Trophoblast cell (in vitro differentiated cells and primary cell): ENCODE results near the gene RNF34.
"Not testable (repeated sequence)": the region's sequence is repeated elsewhere in the genome, so short reads cannot be mapped to it uniquely, and the experiment has no call there.

Experiments
- DNase-seq, 2 donors: peaks; one replicate each; pipeline ENCODE4 v3.0.0-alpha.2; 2016
- H2AFZ ChIP-seq: 2 replicates; pipeline ENCODE4 v1.6.1; 2013; ENCODE audit warnings: low read length, moderate library complexity, mild to moderate bottlenecking; ENCODE audit not compliant: insufficient read depth, poor library complexity
- H2AK5ac ChIP-seq: 2 replicates; pipeline ENCODE4 v1.6.1; 2013; ENCODE audit warnings: mild to moderate bottlenecking, low read length
- H2BK120ac ChIP-seq: 2 replicates; pipeline ENCODE4 v1.6.1; 2013; ENCODE audit warnings: low read length, mild to moderate bottlenecking, moderate library complexity; ENCODE audit not compliant: insufficient read depth, poor library complexity
- H2BK12ac ChIP-seq: 2 replicates; pipeline ENCODE4 v1.6.1; 2013; ENCODE audit warnings: mild to moderate bottlenecking, low read length, moderate library complexity
- H2BK5ac ChIP-seq: 2 replicates; pipeline ENCODE4 v1.6.1; 2013; ENCODE audit warnings: low read length, low read depth, moderate library complexity, mild to moderate bottlenecking; ENCODE audit not compliant: poor library complexity
- H3K14ac ChIP-seq: 2 replicates; pipeline ENCODE4 v1.6.1; 2013; ENCODE audit warnings: mild to moderate bottlenecking, low read length
- H3K18ac ChIP-seq: 2 replicates; pipeline ENCODE4 v1.6.1; 2013; ENCODE audit warnings: mild to moderate bottlenecking, low read length
- H3K23ac ChIP-seq: 2 replicates; pipeline ENCODE4 v1.6.1; 2013; ENCODE audit warnings: low read length
- H3K27ac ChIP-seq: 2 replicates; pipeline ENCODE4 v1.5.1; 2013; ENCODE audit warnings: low read depth, mild to moderate bottlenecking, inconsistent platforms, low read length, moderate library complexity
- H3K27me3 ChIP-seq: 2 replicates; pipeline ENCODE4 v1.6.1; 2013; ENCODE audit warnings: inconsistent platforms, mild to moderate bottlenecking, low read length, moderate library complexity; ENCODE audit not compliant: insufficient read depth
- H3K36me3 ChIP-seq, 2 experiments: 1 replicate in 1 of 2; 2 replicates in 1 of 2; pipeline ENCODE4 v1.6.1; 2013; ENCODE audit warnings: low read length in 2 of 2, mild to moderate bottlenecking in 2 of 2, moderate library complexity in 1 of 2; ENCODE audit not compliant: insufficient read depth in 2 of 2, control insufficient read depth in 1 of 2
- H3K4ac ChIP-seq: 2 replicates; pipeline ENCODE4 v1.6.1; 2013; ENCODE audit warnings: low read depth, mild to moderate bottlenecking, low read length, moderate library complexity
- H3K4me1 ChIP-seq, 2 experiments: 1 replicate in 1 of 2; 2 replicates in 1 of 2; pipeline ENCODE4 v1.6.1; 2013; ENCODE audit warnings: low read length in 2 of 2, mild to moderate bottlenecking in 2 of 2, moderate library complexity in 1 of 2; ENCODE audit not compliant: insufficient read depth in 2 of 2, control insufficient read depth in 1 of 2
- H3K4me2 ChIP-seq: 2 replicates; pipeline ENCODE4 v1.6.1; 2013; ENCODE audit warnings: inconsistent platforms, mild to moderate bottlenecking, low read length, moderate library complexity
- H3K4me3 ChIP-seq: 2 replicates; pipeline ENCODE4 v1.5.1; 2013; ENCODE audit warnings: mild to moderate bottlenecking, low read depth, low read length, inconsistent platforms
- H3K79me1 ChIP-seq: one replicate; pipeline ENCODE4 v1.6.1; 2013; ENCODE audit warnings: low read length
- H3K79me2 ChIP-seq: 2 replicates; pipeline ENCODE4 v1.6.1; 2013; ENCODE audit warnings: low read length, mild to moderate bottlenecking; ENCODE audit not compliant: control insufficient read depth, insufficient read depth, poor library complexity
- H3K9ac ChIP-seq: 2 replicates; pipeline ENCODE4 v1.6.1; 2013; ENCODE audit warnings: mild to moderate bottlenecking, low read length
- H3K9me3 ChIP-seq: 2 replicates; pipeline ENCODE4 v1.6.1; 2013; ENCODE audit warnings: low read depth, mild to moderate bottlenecking, control low read depth, inconsistent platforms, low read length; ENCODE audit not compliant: insufficient read depth
- H4K12ac ChIP-seq: 2 replicates; pipeline ENCODE4 v1.6.1; 2013; ENCODE audit warnings: low read depth, mild to moderate bottlenecking, low read length, moderate library complexity
- H4K8ac ChIP-seq: 2 replicates; pipeline ENCODE4 v1.6.1; 2013; ENCODE audit warnings: low read depth, mild to moderate bottlenecking, low read length, moderate library complexity
- H4K91ac ChIP-seq: one replicate; pipeline ENCODE4 v1.6.1; 2013; ENCODE audit warnings: low read depth, mild to moderate bottlenecking, low read length, moderate library complexity
- WGBS: extraction: QIAGEN DNeasy Blood & Tissue Kit; methylation state at CpG from one replicate; pipeline ENCODE4 v1.1.7; 2013; ENCODE audit warnings: missing lambda C conversion rate; ENCODE audit not compliant: insufficient read length, insufficient coverage; ENCODE audit errors: extremely low coverage; 5-methylcytosine and 5-hydroxymethylcytosine counted together

RNF34 gene

GRCh38 chr12:121378736-121379135 is 21.2 kb upstream of the RNF34 start:
- no CpG with 5 or more reads among the region's 5 CpGs for WGBS
- H3K27me3 ChIP-seq: no peaks in the 10 kb centered on the region
- no peak overlapping the region for H2BK5ac ChIP-seq
- H2AK5ac ChIP-seq: no peak overlapping the region
- no peak for DNase-seq
- no peak overlapping the region for H2AFZ ChIP-seq
- H2BK120ac ChIP-seq: no peak overlapping the region
- H3K4ac ChIP-seq: no peak overlapping the region
- H4K8ac ChIP-seq: no peak overlapping the region
- no peak overlapping the region for H3K27ac ChIP-seq
- no peak overlapping the region for H3K4me3 ChIP-seq
- H3K4me2 ChIP-seq: no peak overlapping the region
- no peaks in the 10 kb centered on the region for H3K9me3 ChIP-seq
- H3K14ac ChIP-seq: no peak overlapping the region
- H3K4me1 ChIP-seq: no peaks in the 10 kb centered on the region
- no peaks in the 10 kb centered on the region for H3K79me2 ChIP-seq
- no peak overlapping the region for H2BK12ac ChIP-seq
- H3K36me3 ChIP-seq: no peaks in the 10 kb centered on the region
- H3K9ac ChIP-seq: no peak overlapping the region
- no peaks in the 10 kb centered on the region for H3K79me1 ChIP-seq
- no peak overlapping the region for H4K91ac ChIP-seq
- H3K23ac ChIP-seq: no peak overlapping the region
- no peak overlapping the region for H3K18ac ChIP-seq
- no peak overlapping the region for H4K12ac ChIP-seq

GRCh38 chr12:121379945-121380344 is 20.0 kb upstream of the RNF34 start:
- Histone ChIP-seq H3K9ac (no peak overlapping the region), H3K4me2 (no peak overlapping the region), H3K4me3 (no peak overlapping the region), H3K4me1 (no peaks in the 10 kb centered on the region), H3K9me3 (no peaks in the 10 kb centered on the region), H3K27ac (no peak overlapping the region), H3K27me3 (no peaks in the 10 kb centered on the region), H2AK5ac (no peak overlapping the region), H3K36me3 (no peaks in the 10 kb centered on the region), H3K18ac (no peak overlapping the region), H3K79me2 (no peaks in the 10 kb centered on the region), H4K8ac (no peak overlapping the region), H2AFZ (no peak overlapping the region), H2BK120ac (no peak overlapping the region), H4K12ac (no peak overlapping the region), H2BK5ac (no peak overlapping the region), H2BK12ac (no peak overlapping the region), H3K23ac (no peak overlapping the region), H3K4ac (no peak overlapping the region), H3K79me1 (no peaks in the 10 kb centered on the region), H3K14ac (no peak overlapping the region), H4K91ac (no peak overlapping the region)
- WGBS: no CpG with 5 or more reads among the region's 10 CpGs
- DNase-seq: no peak

GRCh38 chr12:121383601-121384021 is 16.3 kb upstream of the RNF34 start:
- Histone ChIP-seq H3K18ac (no peak overlapping the region), H3K79me2 (no peaks in the 10 kb centered on the region), H2BK5ac (no peak overlapping the region), H3K36me3 (no peaks in the 10 kb centered on the region), H3K23ac (no peak overlapping the region), H2AFZ (no peak overlapping the region), H2BK120ac (no peak overlapping the region), H2BK12ac (no peak overlapping the region), H2AK5ac (no peak overlapping the region), H3K4me3 (no peak overlapping the region), H3K9me3 (peaks cover 3% of the 10 kb centered on the region), H3K27ac (no peak overlapping the region), H3K27me3 (no peaks in the 10 kb centered on the region), H4K12ac (no peak overlapping the region), H4K91ac (no peak overlapping the region), H3K4ac (no peak overlapping the region), H4K8ac (no peak overlapping the region), H3K4me2 (no peak overlapping the region), H3K79me1 (no peaks in the 10 kb centered on the region), H3K9ac (no peak overlapping the region), H3K4me1 (peaks cover 3% of the 10 kb centered on the region in 2 experiments), H3K14ac (no peak overlapping the region)
- peak; percentile 13 to 66 for DNase-seq
- no CpG with 5 or more reads among the region's 9 CpGs for WGBS

- H3K4me2 ChIP-seq, H3K27me3 ChIP-seq, H3K27ac ChIP-seq, H2BK12ac ChIP-seq, H2BK5ac ChIP-seq, H3K4ac ChIP-seq, H3K79me2 ChIP-seq, H3K4me1 ChIP-seq, H2AK5ac ChIP-seq, H3K14ac ChIP-seq, H3K79me1 ChIP-seq, H3K4me3 ChIP-seq, DNase-seq, H3K18ac ChIP-seq, H3K9me3 ChIP-seq, H3K9ac ChIP-seq, H3K23ac ChIP-seq, H4K91ac ChIP-seq, H4K8ac ChIP-seq, H2AFZ ChIP-seq, H4K12ac ChIP-seq, H2BK120ac ChIP-seq, H3K36me3 ChIP-seq: not testable (repeated sequence)
- WGBS: no CpG with 5 or more reads among the region's 6 CpGs
These were observed 15.0 kb upstream of the RNF34 start for GRCh38 chr12:121384891-121385290.
